Calu3 (cell line): ENCODE measurements around the gene AP1G2. TPM values are rescaled to one million over a fixed set of nuclear protein-coding genes. Genes with fewer than 3 reads are reported as not detected.

ENCODE experiments used
- BruUV-seq: library from RNA; stranded (reverse); fragments of 400-500 nt; replicated peaks from 2 replicates; lab custom pipeline; 2021; lab: Mats Ljungman, UMichigan
- CTCF ChIA-PET: fragments of 300-600 bp; sonication (Branson Sonifier 250); formaldehyde crosslinking; loops from one replicate; lab custom pipeline; 2022; ENCODE audit warnings: antibody characterized with exemption; lab: Charles Lee
- DNase-seq: peaks from one replicate; pipeline ENCODE4 v3.0.0; 2022
- H3K27ac Mint-ChIP-seq: one replicate; pipeline ENCODE4 v1.8.0; 2022; ENCODE audit warnings: mixed read lengths; ENCODE audit not compliant: unreplicated experiment
- H3K27me3 Mint-ChIP-seq: one replicate; pipeline ENCODE4 v1.8.0; 2022; ENCODE audit warnings: mixed read lengths; ENCODE audit not compliant: unreplicated experiment
- H3K36me3 Mint-ChIP-seq: one replicate; pipeline ENCODE4 v1.8.0; 2022; ENCODE audit warnings: mild to moderate bottlenecking, moderate library complexity, mixed read lengths; ENCODE audit not compliant: insufficient read depth, unreplicated experiment
- H3K4me1 Mint-ChIP-seq: one replicate; pipeline ENCODE4 v1.8.0; 2022; ENCODE audit warnings: mild to moderate bottlenecking, low read depth, mixed read lengths; ENCODE audit not compliant: unreplicated experiment
- H3K4me3 Mint-ChIP-seq: one replicate; pipeline ENCODE4 v1.8.0; 2022; ENCODE audit warnings: mild to moderate bottlenecking, low read depth, moderate library complexity, mixed read lengths; ENCODE audit not compliant: unreplicated experiment
- H3K9me3 Mint-ChIP-seq: one replicate; pipeline ENCODE4 v1.8.0; 2022; ENCODE audit warnings: low read depth, mixed read lengths; ENCODE audit not compliant: unreplicated experiment
- intact Hi-C: fragments of 100-400 bp; cut with micrococcal nuclease; formaldehyde crosslinking; loops from one replicate; pipeline ENCODE4 v1.10.0; 2022; ENCODE audit not compliant: unreplicated experiment
- total RNA-seq: library from RNA; stranded (reverse); gene quantifications from 2 replicates; pipeline ENCODE4 v1.2.3, GENCODE V29; 2022
- TF ChIP-seq, protein P1 (sequence below): fragments of 200-600 bp; IDR thresholded peaks from one replicate; pipeline ENCODE4 v1.8.0; 2022; ENCODE audit warnings: antibody characterized with exemption; ENCODE audit not compliant: unreplicated experiment

Gene AP1G2
- total RNA-seq, 1 experiment from 2014 or later: 152 TPM

DNA sequence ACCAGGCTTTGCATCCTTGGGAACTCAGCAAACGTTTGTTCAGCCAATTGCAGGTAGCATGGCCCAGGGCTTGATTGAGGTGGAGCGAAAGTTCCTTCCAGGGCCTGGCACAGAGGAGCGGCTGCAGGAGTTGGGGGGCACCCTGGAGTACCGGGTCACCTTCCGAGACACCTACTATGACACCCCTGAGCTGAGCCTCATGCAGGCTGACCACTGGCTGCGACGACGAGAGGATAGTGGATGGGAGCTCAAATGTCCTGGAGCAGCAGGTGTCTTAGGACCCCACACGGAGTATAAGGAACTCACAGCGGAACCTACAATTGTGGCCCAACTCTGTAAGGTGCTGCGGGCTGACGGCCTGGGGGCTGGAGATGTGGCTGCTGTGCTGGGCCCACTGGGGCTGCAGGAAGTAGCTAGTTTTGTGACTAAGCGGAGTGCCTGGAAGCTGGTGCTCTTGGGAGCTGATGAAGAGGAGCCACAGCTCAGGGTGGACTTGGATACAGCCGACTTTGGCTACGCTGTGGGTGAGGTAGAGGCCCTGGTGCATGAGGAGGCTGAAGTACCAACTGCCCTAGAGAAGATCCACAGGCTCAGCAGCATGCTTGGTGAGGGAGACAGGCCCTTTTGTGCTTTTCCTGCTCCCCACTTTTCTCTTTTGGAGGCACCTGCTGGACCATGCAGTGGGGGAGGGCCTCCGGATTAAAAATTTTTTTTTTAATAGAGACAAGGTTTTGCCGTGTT, 10.7 kb downstream of the AP1G2 start:
- Mint-ChIP-seq H3K36me3 (peaks cover 47% of the 10 kb centered on the region), H3K27me3 (no peaks in the 10 kb centered on the region), H3K27ac (peak overlapping the region; percentile 92), H3K4me3 (peak overlapping the region; percentile 89), H3K9me3 (no peaks in the 10 kb centered on the region), H3K4me1 (peaks cover 27% of the 10 kb centered on the region)
- TF ChIP-seq, protein P1, sequence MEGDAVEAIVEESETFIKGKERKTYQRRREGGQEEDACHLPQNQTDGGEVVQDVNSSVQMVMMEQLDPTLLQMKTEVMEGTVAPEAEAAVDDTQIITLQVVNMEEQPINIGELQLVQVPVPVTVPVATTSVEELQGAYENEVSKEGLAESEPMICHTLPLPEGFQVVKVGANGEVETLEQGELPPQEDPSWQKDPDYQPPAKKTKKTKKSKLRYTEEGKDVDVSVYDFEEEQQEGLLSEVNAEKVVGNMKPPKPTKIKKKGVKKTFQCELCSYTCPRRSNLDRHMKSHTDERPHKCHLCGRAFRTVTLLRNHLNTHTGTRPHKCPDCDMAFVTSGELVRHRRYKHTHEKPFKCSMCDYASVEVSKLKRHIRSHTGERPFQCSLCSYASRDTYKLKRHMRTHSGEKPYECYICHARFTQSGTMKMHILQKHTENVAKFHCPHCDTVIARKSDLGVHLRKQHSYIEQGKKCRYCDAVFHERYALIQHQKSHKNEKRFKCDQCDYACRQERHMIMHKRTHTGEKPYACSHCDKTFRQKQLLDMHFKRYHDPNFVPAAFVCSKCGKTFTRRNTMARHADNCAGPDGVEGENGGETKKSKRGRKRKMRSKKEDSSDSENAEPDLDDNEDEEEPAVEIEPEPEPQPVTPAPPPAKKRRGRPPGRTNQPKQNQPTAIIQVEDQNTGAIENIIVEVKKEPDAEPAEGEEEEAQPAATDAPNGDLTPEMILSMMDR: no peak
- intact Hi-C loops: loop anchor here (10.0 kb wide), 1 partner anchor 232 kb away; the partner anchor contains the start of gene PABPN1
- CTCF ChIA-PET: interaction anchor here (0.8 to 0.9 kb wide), 2 partner anchors 13 to 79 kb away, joined by 4 read pairs; no protein-coding TSS in a partner anchor
- no peak for DNase-seq
- no TSS peak for BruUV-seq

DNA sequence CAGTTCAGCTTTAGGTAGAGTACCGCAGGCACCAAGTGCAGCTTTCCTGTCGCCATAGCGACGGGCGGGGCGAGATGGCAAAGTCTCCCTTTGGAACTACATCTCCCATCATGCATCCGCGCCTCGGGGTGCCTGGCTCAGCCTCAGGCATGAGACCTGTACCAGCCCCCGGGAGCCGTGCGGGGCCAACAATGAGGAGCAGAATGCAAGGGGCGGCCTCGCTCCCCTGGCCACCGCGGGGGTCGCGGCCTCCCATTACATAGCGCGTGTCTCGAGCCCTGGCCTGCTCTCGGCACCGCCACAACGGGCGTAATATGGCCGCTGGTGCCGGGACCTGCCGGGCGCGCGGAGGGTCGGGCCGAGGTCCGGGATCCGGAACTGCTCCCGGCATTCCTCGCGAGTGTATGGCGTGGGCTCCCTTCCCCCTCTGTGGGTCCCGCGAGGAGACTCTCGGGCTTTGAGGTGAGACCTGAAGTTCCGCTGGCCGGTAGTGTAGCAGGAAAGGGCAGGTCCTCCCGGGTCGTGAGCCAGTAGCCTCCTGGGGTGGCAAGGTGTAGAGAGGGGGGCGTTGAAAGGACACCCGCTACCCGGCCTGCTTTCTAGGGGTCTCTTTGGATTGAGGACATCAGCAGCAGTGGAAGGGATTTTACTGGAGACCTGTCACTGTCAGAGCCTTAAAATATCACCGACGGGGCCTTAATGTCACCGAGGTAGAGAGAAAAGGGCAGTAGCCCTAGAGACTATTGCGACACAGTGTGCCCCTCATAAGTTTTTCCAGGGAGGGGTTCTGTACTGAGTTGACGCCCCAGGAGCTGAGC, 11.5 kb downstream of the AP1G2 start, which contains the start of gene THTPA:
Gene THTPA, plus strand, starts transcription at position 390 of the 818 bp plus-strand sequence. CDS start 487 bp downstream, outside the sequence.
- TF ChIP-seq, protein P1: no peak
- CTCF ChIA-PET: interaction anchor here (0.6 to 0.8 kb wide), 2 partner anchors 9 to 78 kb away, joined by 3 to 4 read pairs; no protein-coding TSS in a partner anchor
- intact Hi-C loops: loop anchor here (10.0 kb wide), 1 partner anchor 231 kb away; the partner anchor contains the start of gene PABPN1
- H3K27me3 Mint-ChIP-seq: no peaks in the 10 kb centered on the region
- no peaks in the 10 kb centered on the region for H3K9me3 Mint-ChIP-seq
- peak within 1 kb of the TSS; percentile 92 for H3K27ac Mint-ChIP-seq
- peaks cover 30% of the 10 kb centered on the region for H3K4me1 Mint-ChIP-seq
- BruUV-seq: TSS peak; percentile 64
- H3K36me3 Mint-ChIP-seq: peaks cover 39% of the 10 kb centered on the region
- H3K4me3 Mint-ChIP-seq: peak within 1 kb of the TSS; percentile 89
- peak; percentile 89 for DNase-seq

DNA sequence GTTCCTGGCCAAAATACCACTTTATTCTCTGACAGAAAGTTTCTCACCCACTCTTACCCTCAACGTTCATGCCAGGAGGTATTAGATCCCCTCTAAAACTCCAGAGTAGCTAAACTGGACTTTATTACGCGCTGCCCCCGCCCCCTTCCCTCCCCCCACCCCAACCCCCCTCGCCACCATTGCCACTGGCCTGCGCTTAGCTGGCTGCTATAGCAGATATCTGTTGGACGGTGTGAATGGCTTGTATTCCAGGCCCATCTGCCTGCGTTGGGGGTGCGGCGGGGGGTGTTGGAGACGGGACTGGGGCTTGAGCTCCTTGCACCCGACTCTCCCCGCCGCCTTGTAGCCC, 12.1 kb downstream of the AP1G2 start:
- peaks cover 33% of the 10 kb centered on the region for H3K36me3 Mint-ChIP-seq
- peak overlapping the region; percentile 89 for H3K4me3 Mint-ChIP-seq
- BruUV-seq: no TSS peak
- H3K9me3 Mint-ChIP-seq: no peaks in the 10 kb centered on the region
- H3K27me3 Mint-ChIP-seq: no peaks in the 10 kb centered on the region
- CTCF ChIA-PET: interaction anchor here (0.6 kb wide), 1 partner anchor 9 kb away, joined by 3 read pairs; no protein-coding TSS in a partner anchor
- no peak for DNase-seq
- intact Hi-C loops: loop anchor here (10.0 kb wide), 1 partner anchor 231 kb away; the partner anchor contains the start of gene PABPN1
- H3K27ac Mint-ChIP-seq: peak overlapping the region; percentile 92
- peaks cover 30% of the 10 kb centered on the region for H3K4me1 Mint-ChIP-seq
- TF ChIP-seq, protein P1: no peak
